ENCODE measurements around the gene TAS2R4. TPM values are rescaled to one million over a fixed set of nuclear protein-coding genes. Genes with fewer than 3 reads are reported as not detected.

TAS2R4 gene
- total RNA-seq, 1 donor from 2014 or later, result 1.2 TPM

DNA sequence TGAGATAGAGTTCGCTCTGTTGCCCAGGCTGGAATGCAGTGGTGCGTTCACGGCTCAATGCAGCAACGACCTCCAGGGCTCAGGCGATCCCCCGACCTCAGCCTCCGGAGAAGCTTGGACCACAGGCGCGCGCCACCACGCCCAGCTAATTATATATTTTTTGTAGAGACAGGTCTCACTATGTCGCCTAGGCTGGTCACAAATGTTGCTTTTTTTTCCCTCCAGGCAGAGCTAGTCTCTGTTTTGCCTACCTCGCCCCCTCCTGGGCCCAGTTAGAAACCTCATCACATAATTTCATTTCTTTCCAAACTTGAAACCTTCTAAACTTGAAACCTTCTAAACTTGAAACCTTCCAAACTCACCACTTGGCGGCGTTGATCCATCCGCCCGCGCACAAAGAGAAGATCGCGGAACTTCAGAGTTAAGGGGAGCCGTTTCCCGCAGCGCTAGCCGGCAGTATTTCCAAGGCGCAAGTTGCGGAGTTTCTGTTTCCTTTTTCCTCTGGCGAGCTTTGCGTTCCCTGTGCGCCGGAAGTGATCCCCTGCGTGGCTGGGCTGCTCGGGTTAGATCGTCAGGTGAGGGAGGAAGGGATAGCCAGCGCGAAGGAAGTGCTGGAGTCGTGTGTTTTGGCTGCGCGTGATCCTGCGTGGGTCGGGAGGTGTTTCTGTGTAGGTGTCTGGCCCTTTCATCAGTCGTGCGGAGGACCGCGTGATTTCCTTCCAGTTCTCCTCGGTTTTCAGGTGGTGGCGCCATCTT lies 38.5 kb upstream of the TAS2R4 start, which contains the start of gene SSBP1:
SSBP1 (plus strand) TSS at position 523 of the 756 bp plus-strand sequence. CDS start 809 bp downstream, outside the sequence.
- H3K27me3 ChIP-seq (ENCODE audit: insufficient read depth, low read length), result no peaks in the 10 kb centered on the region
- peak within 1 kb of the TSS; percentile 88 for H3K4me2 ChIP-seq (ENCODE audit: low read length)
- H3K9me3 ChIP-seq (ENCODE audit: insufficient read depth, low read depth, low read length), result no peaks in the 10 kb centered on the region
- peak within 1 kb of the TSS; percentile 92 for H3K27ac ChIP-seq (ENCODE audit: low read depth, low read length)
- H3K79me2 ChIP-seq (ENCODE audit: insufficient read depth, low read length), result peaks cover 33% of the 10 kb centered on the region
- Mint-ChIP-seq H3K36me3 (ENCODE audit: low read depth, unreplicated experiment) (peaks cover 1% of the 10 kb centered on the region), H3K9me3 (ENCODE audit: unreplicated experiment) (no peaks in the 10 kb centered on the region), H3K27ac (ENCODE audit: unreplicated experiment) (peak within 1 kb of the TSS; percentile 99), H3K4me3 (ENCODE audit: unreplicated experiment) (peak within 1 kb of the TSS; percentile 99), H3K4me1 (ENCODE audit: low read depth, unreplicated experiment) (peaks cover 8% of the 10 kb centered on the region), H3K27me3 (ENCODE audit: low read depth, unreplicated experiment) (no peaks in the 10 kb centered on the region)
- TF ChIP-seq, protein P1, sequence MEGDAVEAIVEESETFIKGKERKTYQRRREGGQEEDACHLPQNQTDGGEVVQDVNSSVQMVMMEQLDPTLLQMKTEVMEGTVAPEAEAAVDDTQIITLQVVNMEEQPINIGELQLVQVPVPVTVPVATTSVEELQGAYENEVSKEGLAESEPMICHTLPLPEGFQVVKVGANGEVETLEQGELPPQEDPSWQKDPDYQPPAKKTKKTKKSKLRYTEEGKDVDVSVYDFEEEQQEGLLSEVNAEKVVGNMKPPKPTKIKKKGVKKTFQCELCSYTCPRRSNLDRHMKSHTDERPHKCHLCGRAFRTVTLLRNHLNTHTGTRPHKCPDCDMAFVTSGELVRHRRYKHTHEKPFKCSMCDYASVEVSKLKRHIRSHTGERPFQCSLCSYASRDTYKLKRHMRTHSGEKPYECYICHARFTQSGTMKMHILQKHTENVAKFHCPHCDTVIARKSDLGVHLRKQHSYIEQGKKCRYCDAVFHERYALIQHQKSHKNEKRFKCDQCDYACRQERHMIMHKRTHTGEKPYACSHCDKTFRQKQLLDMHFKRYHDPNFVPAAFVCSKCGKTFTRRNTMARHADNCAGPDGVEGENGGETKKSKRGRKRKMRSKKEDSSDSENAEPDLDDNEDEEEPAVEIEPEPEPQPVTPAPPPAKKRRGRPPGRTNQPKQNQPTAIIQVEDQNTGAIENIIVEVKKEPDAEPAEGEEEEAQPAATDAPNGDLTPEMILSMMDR (IDR thresholded peaks at IDR 0.05; ENCODE audit: insufficient read depth, low read depth, low read length), result peak; percentile 84
- TF ChIP-seq EZH2 (IDR thresholded peaks at IDR 0.05; ENCODE audit: insufficient read depth, low read length), result no peak
- H3K36me3 ChIP-seq (ENCODE audit: insufficient read depth, low read length), result peaks cover 14% of the 10 kb centered on the region
- peak within 1 kb of the TSS; percentile 95 for H3K9ac ChIP-seq (ENCODE audit: low read length)
- peaks cover 6% of the 10 kb centered on the region for H4K20me1 ChIP-seq (ENCODE audit: insufficient read depth, low read length)
- DNase-seq (ENCODE audit: low read depth) (peak; percentile 93), FAIRE-seq (peak; percentile 74)
- H2AFZ ChIP-seq (ENCODE audit: low read depth, low read length), result peak within 1 kb of the TSS; percentile 92
- H3K4me3 ChIP-seq (ENCODE audit: insufficient read depth, low read depth, low read length), result peak within 1 kb of the TSS; percentile 96
- peaks cover 15% of the 10 kb centered on the region for H3K4me1 ChIP-seq (ENCODE audit: insufficient read depth, low read length)

DNA sequence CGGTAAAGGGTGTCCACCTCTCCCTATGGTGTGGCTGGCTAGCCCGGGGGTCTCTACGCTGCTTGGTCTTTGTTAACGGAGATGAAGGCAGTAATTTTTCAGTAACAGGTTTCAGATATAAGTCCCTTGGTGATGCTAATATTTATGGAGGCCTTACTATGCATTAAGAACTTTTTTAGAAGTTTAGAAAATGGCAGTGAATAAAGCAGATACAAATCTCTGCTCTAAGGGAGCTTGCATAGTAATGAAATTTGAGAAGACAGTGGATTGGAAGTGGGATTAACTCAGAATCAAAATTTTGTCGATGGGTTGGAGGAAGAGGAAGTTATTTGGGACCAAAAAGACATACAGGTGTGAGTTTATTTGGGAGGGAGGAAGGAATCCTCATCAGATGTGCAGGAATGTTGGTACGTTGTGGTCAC lies 37.9 kb upstream of the TAS2R4 start:
- Mint-ChIP-seq H3K27ac (ENCODE audit: unreplicated experiment) (peak overlapping the region; percentile 99), H3K9me3 (ENCODE audit: unreplicated experiment) (no peaks in the 10 kb centered on the region), H3K36me3 (ENCODE audit: low read depth, unreplicated experiment) (peaks cover 6% of the 10 kb centered on the region), H3K27me3 (ENCODE audit: low read depth, unreplicated experiment) (no peaks in the 10 kb centered on the region), H3K4me1 (ENCODE audit: low read depth, unreplicated experiment) (peaks cover 8% of the 10 kb centered on the region), H3K4me3 (ENCODE audit: unreplicated experiment) (peak overlapping the region; percentile 99)
- peaks cover 35% of the 10 kb centered on the region for H3K79me2 ChIP-seq (ENCODE audit: insufficient read depth, low read length)
- H3K36me3 ChIP-seq (ENCODE audit: insufficient read depth, low read length), result peaks cover 20% of the 10 kb centered on the region
- H3K27ac ChIP-seq (ENCODE audit: low read depth, low read length), result peak overlapping the region; percentile 92
- H3K27me3 ChIP-seq (ENCODE audit: insufficient read depth, low read length), result no peaks in the 10 kb centered on the region
- H3K9me3 ChIP-seq (ENCODE audit: insufficient read depth, low read depth, low read length), result no peaks in the 10 kb centered on the region
- TF ChIP-seq EZH2 (IDR thresholded peaks at IDR 0.05; ENCODE audit: insufficient read depth, low read length), result no peak
- FAIRE-seq (no peak), DNase-seq (ENCODE audit: low read depth) (no peak)
- peak overlapping the region; percentile 96 for H3K4me3 ChIP-seq (ENCODE audit: insufficient read depth, low read depth, low read length)
- peaks cover 15% of the 10 kb centered on the region for H3K4me1 ChIP-seq (ENCODE audit: insufficient read depth, low read length)
- H2AFZ ChIP-seq (ENCODE audit: low read depth, low read length), result peak overlapping the region; percentile 92
- peak overlapping the region; percentile 95 for H3K9ac ChIP-seq (ENCODE audit: low read length)
- H4K20me1 ChIP-seq (ENCODE audit: insufficient read depth, low read length), result peaks cover 10% of the 10 kb centered on the region
- peak overlapping the region; percentile 88 for H3K4me2 ChIP-seq (ENCODE audit: low read length)

DNA sequence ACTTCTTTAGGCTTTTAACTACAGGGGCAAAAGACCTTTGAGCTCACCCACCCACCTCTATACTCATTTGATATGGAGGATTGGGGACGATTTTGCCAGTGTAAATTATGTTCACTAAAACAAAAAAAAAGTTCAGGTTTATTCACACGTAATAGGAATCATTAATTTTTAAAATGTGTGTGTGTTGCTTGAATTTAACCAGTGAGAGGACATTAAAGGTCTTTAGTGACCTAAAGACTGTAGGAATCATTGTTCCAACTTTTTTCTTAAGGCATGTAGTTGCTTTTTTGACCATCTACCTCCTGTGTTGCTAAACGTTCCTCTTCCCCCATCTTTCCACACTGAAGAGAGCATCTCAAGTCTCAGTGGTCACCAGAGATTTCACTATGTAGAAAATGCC lies 37.2 kb upstream of the TAS2R4 start:
- no peaks in the 10 kb centered on the region for H3K9me3 ChIP-seq (ENCODE audit: insufficient read depth, low read depth, low read length)
- H3K4me1 ChIP-seq (ENCODE audit: insufficient read depth, low read length), result peaks cover 15% of the 10 kb centered on the region
- no peaks in the 10 kb centered on the region for H3K27me3 Mint-ChIP-seq (ENCODE audit: low read depth, unreplicated experiment)
- H4K20me1 ChIP-seq (ENCODE audit: insufficient read depth, low read length), result peaks cover 10% of the 10 kb centered on the region
- H2AFZ ChIP-seq (ENCODE audit: low read depth, low read length), result no peak overlapping the region
- peak overlapping the region; percentile 96 for H3K4me3 ChIP-seq (ENCODE audit: insufficient read depth, low read depth, low read length)
- H3K4me1 Mint-ChIP-seq (ENCODE audit: low read depth, unreplicated experiment), result peaks cover 8% of the 10 kb centered on the region
- H3K79me2 ChIP-seq (ENCODE audit: insufficient read depth, low read length), result peaks cover 37% of the 10 kb centered on the region
- DNase-seq (ENCODE audit: low read depth) (no peak), FAIRE-seq (no peak)
- peak overlapping the region; percentile 95 for H3K9ac ChIP-seq (ENCODE audit: low read length)
- peaks cover 9% of the 10 kb centered on the region for H3K36me3 Mint-ChIP-seq (ENCODE audit: low read depth, unreplicated experiment)
- no peak for TF ChIP-seq EZH2 (IDR thresholded peaks at IDR 0.05; ENCODE audit: insufficient read depth, low read length)
- TF ChIP-seq, protein P1 (IDR thresholded peaks at IDR 0.05; ENCODE audit: insufficient read depth, low read depth, low read length), result no peak
- H3K4me3 Mint-ChIP-seq (ENCODE audit: unreplicated experiment), result peak overlapping the region; percentile 99
- H3K4me2 ChIP-seq (ENCODE audit: low read length), result peak overlapping the region; percentile 88
- H3K27ac Mint-ChIP-seq (ENCODE audit: unreplicated experiment), result peak overlapping the region; percentile 27
- H3K27ac ChIP-seq (ENCODE audit: low read depth, low read length), result no peak overlapping the region
- H3K27me3 ChIP-seq (ENCODE audit: insufficient read depth, low read length), result no peaks in the 10 kb centered on the region
- H3K9me3 Mint-ChIP-seq (ENCODE audit: unreplicated experiment), result no peaks in the 10 kb centered on the region
- H3K36me3 ChIP-seq (ENCODE audit: insufficient read depth, low read length), result peaks cover 26% of the 10 kb centered on the region

All from astrocyte (in vitro differentiated cells and primary cell).